Measurements from ENCODE around the gene ADRB2.

Gene ADRB2

DNA sequence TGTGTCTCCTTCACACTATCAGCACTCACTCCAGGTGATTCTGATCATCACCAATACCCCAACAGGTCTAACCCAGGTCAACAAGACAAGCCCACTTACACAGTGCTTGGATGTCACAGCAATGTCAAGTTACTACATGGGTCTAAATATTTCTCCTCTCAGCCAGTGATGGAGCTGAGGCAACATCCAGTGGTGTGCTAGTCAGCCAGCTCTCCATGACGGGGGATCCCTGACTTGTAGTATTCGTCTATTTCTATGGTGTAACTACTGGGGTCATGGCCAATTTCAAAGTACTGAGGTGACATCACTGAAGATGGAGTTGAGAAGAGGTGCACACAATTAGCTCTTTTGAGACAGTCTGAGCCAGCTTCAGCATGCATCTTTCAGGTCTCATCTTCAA lies 31.1 kb downstream of the ADRB2 start:
- Histone ChIP-seq H3F3A (ENCODE audit: insufficient read depth, low read length) (no peaks in the 10 kb centered on the region), H3K4me3 (ENCODE audit: low read depth, low read length, poor library complexity, severe bottlenecking) (no peak overlapping the region), H4K20me1 (ENCODE audit: insufficient read depth, low read length) (no peaks in the 10 kb centered on the region), H2AFZ (ENCODE audit: low read length) (no peak overlapping the region), H3K27ac (ENCODE audit: low read depth, low read length, poor library complexity, severe bottlenecking) (no peak overlapping the region), H3K36me3 (ENCODE audit: insufficient read depth, low read length) (no peaks in the 10 kb centered on the region), H3K27me3 (ENCODE audit: insufficient read depth, low read length) (no peaks in the 10 kb centered on the region), H3K4me2 (ENCODE audit: low read length) (no peak overlapping the region), H3K79me2 (ENCODE audit: insufficient read depth, low read length) (no peaks in the 10 kb centered on the region), H3K9me3 (ENCODE audit: low read length) (no peaks in the 10 kb centered on the region), H3K9me2 (ENCODE audit: low read depth, low read length) (no peaks in the 10 kb centered on the region), H3K4me1 (ENCODE audit: insufficient read depth, low read length, severe bottlenecking) (no peaks in the 10 kb centered on the region), H3K9ac (ENCODE audit: low read length) (no peak overlapping the region)
- no peak for TF ChIP-seq CTCF (IDR thresholded peaks at IDR 0.05; ENCODE audit: low read length)
- TF ChIP-seq EZH2 (IDR thresholded peaks at IDR 0.05; ENCODE audit: borderline replicate concordance, low read length): no peak

DNA sequence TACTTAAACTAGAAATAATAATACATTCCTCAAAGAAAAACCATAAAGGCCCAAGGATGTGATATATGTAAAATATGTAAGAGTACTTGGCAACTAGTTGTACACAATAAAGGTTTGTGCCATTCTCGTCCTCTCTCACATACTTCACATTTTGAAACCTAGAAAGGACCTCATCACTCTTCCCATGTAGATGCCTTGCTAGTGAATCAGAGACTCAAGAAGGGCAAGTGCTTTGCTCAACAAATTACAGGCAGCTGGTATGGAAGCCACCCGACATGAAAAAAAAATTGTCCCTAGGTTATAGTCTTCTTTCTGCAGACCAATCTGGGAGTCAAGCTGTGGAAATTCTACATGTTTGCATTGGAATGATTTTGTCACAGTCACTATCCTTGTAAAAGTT lies 31.7 kb downstream of the ADRB2 start:
- no peaks in the 10 kb centered on the region for H3K9me3 ChIP-seq (ENCODE audit: low read length)
- H3K36me3 ChIP-seq (ENCODE audit: insufficient read depth, low read length): no peaks in the 10 kb centered on the region
- H3K79me2 ChIP-seq (ENCODE audit: insufficient read depth, low read length): no peaks in the 10 kb centered on the region
- no peaks in the 10 kb centered on the region for H3F3A ChIP-seq (ENCODE audit: insufficient read depth, low read length)
- TF ChIP-seq CTCF (IDR thresholded peaks at IDR 0.05; ENCODE audit: low read length): no peak
- no peak for TF ChIP-seq EZH2 (IDR thresholded peaks at IDR 0.05; ENCODE audit: borderline replicate concordance, low read length)
- no peaks in the 10 kb centered on the region for H3K4me1 ChIP-seq (ENCODE audit: insufficient read depth, low read length, severe bottlenecking)
- no peak overlapping the region for H2AFZ ChIP-seq (ENCODE audit: low read length)
- H4K20me1 ChIP-seq (ENCODE audit: insufficient read depth, low read length): no peaks in the 10 kb centered on the region
- H3K27me3 ChIP-seq (ENCODE audit: insufficient read depth, low read length): no peaks in the 10 kb centered on the region
- H3K4me3 ChIP-seq (ENCODE audit: low read depth, low read length, poor library complexity, severe bottlenecking): no peak overlapping the region
- no peak overlapping the region for H3K4me2 ChIP-seq (ENCODE audit: low read length)
- no peaks in the 10 kb centered on the region for H3K9me2 ChIP-seq (ENCODE audit: low read depth, low read length)
- no peak overlapping the region for H3K27ac ChIP-seq (ENCODE audit: low read depth, low read length, poor library complexity, severe bottlenecking)
- no peak overlapping the region for H3K9ac ChIP-seq (ENCODE audit: low read length)

DNA sequence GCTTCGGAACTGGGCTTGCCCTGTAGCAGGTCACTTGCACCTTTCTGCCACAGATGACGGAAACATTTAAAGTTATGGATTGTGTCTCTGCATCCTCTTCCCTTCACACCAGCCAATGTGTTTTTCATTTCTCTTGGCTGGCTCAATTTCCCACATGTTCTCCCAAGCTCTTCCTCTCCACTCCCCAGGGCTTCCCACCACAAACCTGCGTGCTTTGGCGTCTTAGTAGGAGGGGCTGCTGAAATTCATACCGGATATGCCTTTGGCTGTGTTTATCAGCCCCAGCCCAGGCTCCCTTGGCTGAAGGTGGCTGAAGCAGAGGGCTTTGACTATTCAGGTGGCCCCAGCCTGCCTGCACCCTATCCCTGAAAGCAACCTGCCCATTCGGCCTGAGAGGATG lies 32.1 kb downstream of the ADRB2 start:
- H4K20me1 ChIP-seq (ENCODE audit: insufficient read depth, low read length): no peaks in the 10 kb centered on the region
- no peak overlapping the region for H2AFZ ChIP-seq (ENCODE audit: low read length)
- H3K4me2 ChIP-seq (ENCODE audit: low read length): no peak overlapping the region
- H3K9me2 ChIP-seq (ENCODE audit: low read depth, low read length): no peaks in the 10 kb centered on the region
- no peak overlapping the region for H3K4me3 ChIP-seq (ENCODE audit: low read depth, low read length, poor library complexity, severe bottlenecking)
- no peaks in the 10 kb centered on the region for H3K27me3 ChIP-seq (ENCODE audit: insufficient read depth, low read length)
- no peaks in the 10 kb centered on the region for H3K36me3 ChIP-seq (ENCODE audit: insufficient read depth, low read length)
- H3K9me3 ChIP-seq (ENCODE audit: low read length): no peaks in the 10 kb centered on the region
- no peaks in the 10 kb centered on the region for H3K4me1 ChIP-seq (ENCODE audit: insufficient read depth, low read length, severe bottlenecking)
- no peak overlapping the region for H3K9ac ChIP-seq (ENCODE audit: low read length)
- H3F3A ChIP-seq (ENCODE audit: insufficient read depth, low read length): no peaks in the 10 kb centered on the region
- no peaks in the 10 kb centered on the region for H3K79me2 ChIP-seq (ENCODE audit: insufficient read depth, low read length)
- TF ChIP-seq EZH2 (IDR thresholded peaks at IDR 0.05; ENCODE audit: borderline replicate concordance, low read length) (no peak), CTCF (IDR thresholded peaks at IDR 0.05; ENCODE audit: low read length) (no peak)
- H3K27ac ChIP-seq (ENCODE audit: low read depth, low read length, poor library complexity, severe bottlenecking): no peak overlapping the region
